Esophagus muscularis mucosa (tissue), 4 donors: ENCODE measurements around the gene SEL1L3.

Experiments
- EP300 ChIP-seq: sonication (generic); formaldehyde crosslinking; IDR thresholded peaks from one replicate; pipeline ENCODE4 v1.6.1; 2017; ENCODE audit warnings: antibody characterized with exemption
- POLR2A ChIP-seq: fragments of 450-650 bp; IDR thresholded peaks from one replicate; pipeline ENCODE4 v1.6.1; 2017; ENCODE audit warnings: antibody characterized with exemption, moderate library complexity, mild to moderate bottlenecking, low read depth
- POLR2AphosphoS5 ChIP-seq, 2 donors: sonication (generic); formaldehyde crosslinking; IDR thresholded peaks; one replicate each; pipeline ENCODE4 v1.6.1; 2017; ENCODE audit warnings: antibody characterized with exemption in 2 of 2
- TF ChIP-seq, protein P1 (sequence below), 3 experiments: fragments of 200-600 bp in 2 of 3; fragments of 450-650 bp in 1 of 3; sonication (generic) in 2 of 3; IDR thresholded peaks; one replicate each; pipeline ENCODE4 v1.5.1; 2017 to 2019; ENCODE audit warnings: antibody characterized with exemption in 3 of 3, mild to moderate bottlenecking in 2 of 3, moderate library complexity in 1 of 3

- TF ChIP-seq POLR2A (no peak), POLR2AphosphoS5 (IDR thresholded peaks at IDR 0.05) (no peak), EP300 (no peak)
- TF ChIP-seq, protein P1, sequence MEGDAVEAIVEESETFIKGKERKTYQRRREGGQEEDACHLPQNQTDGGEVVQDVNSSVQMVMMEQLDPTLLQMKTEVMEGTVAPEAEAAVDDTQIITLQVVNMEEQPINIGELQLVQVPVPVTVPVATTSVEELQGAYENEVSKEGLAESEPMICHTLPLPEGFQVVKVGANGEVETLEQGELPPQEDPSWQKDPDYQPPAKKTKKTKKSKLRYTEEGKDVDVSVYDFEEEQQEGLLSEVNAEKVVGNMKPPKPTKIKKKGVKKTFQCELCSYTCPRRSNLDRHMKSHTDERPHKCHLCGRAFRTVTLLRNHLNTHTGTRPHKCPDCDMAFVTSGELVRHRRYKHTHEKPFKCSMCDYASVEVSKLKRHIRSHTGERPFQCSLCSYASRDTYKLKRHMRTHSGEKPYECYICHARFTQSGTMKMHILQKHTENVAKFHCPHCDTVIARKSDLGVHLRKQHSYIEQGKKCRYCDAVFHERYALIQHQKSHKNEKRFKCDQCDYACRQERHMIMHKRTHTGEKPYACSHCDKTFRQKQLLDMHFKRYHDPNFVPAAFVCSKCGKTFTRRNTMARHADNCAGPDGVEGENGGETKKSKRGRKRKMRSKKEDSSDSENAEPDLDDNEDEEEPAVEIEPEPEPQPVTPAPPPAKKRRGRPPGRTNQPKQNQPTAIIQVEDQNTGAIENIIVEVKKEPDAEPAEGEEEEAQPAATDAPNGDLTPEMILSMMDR (IDR thresholded peaks at IDR 0.05), result no peak
Observed at GRCh38 chr4:25801594-25801993, 61.2 kb downstream of the SEL1L3 start.
